Astrocyte (in vitro differentiated cells and primary cell): ENCODE measurements around the gene SIK1.

Experiments
- EZH2 ChIP-seq: IDR thresholded peaks from 2 replicates; pipeline ENCODE4 v1.6.1; 2012; ENCODE audit warnings: mild to moderate bottlenecking, low read length, inconsistent platforms; ENCODE audit not compliant: insufficient read depth
- TF ChIP-seq, protein P1 (sequence below): IDR thresholded peaks from 2 replicates; pipeline ENCODE4 v1.5.1; 2011; ENCODE audit warnings: low read depth, mild to moderate bottlenecking, inconsistent platforms, low read length, moderate library complexity; ENCODE audit not compliant: insufficient read depth

DNA sequence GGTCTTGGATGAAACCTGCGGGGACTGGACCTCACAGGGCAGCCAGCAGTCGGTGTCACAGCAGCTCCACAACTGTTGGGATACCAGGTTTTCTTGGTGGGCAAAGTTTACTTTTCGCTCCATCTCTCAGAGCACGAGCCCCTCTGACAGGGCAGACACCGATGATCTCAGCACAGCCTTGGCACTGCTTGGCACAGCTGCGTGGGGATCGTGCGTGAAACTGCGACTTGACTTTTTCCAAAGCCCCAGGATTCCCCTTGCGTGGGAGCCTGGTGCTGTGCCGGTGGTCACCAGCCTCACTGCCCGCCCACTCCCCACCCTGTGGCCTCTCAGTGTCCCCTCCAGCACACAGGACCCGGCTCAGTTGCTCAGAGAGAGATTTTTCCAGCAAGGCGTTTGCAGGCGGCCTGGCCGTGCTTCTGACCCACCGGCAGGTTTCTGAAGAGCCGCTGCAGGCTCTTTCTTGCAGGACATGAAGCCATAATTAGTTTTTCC lies 57.3 kb downstream of the SIK1 start:
- TF ChIP-seq, protein P1, sequence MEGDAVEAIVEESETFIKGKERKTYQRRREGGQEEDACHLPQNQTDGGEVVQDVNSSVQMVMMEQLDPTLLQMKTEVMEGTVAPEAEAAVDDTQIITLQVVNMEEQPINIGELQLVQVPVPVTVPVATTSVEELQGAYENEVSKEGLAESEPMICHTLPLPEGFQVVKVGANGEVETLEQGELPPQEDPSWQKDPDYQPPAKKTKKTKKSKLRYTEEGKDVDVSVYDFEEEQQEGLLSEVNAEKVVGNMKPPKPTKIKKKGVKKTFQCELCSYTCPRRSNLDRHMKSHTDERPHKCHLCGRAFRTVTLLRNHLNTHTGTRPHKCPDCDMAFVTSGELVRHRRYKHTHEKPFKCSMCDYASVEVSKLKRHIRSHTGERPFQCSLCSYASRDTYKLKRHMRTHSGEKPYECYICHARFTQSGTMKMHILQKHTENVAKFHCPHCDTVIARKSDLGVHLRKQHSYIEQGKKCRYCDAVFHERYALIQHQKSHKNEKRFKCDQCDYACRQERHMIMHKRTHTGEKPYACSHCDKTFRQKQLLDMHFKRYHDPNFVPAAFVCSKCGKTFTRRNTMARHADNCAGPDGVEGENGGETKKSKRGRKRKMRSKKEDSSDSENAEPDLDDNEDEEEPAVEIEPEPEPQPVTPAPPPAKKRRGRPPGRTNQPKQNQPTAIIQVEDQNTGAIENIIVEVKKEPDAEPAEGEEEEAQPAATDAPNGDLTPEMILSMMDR = no peak
- TF ChIP-seq EZH2 = no peak
